GM12892 (cell line): ENCODE data around the gene KITLG.

Source experiments
- POLR2AphosphoS5 ChIP-seq: IDR thresholded peaks from 2 replicates; pipeline ENCODE4 v1.6.1; 2011; ENCODE audit warnings: low read depth, low read length, control low read depth
- TAF1 ChIP-seq: IDR thresholded peaks from 2 replicates; pipeline ENCODE4 v1.6.1; 2011; ENCODE audit warnings: low read depth, mild to moderate bottlenecking, control low read depth, low read length, borderline replicate concordance

DNA sequence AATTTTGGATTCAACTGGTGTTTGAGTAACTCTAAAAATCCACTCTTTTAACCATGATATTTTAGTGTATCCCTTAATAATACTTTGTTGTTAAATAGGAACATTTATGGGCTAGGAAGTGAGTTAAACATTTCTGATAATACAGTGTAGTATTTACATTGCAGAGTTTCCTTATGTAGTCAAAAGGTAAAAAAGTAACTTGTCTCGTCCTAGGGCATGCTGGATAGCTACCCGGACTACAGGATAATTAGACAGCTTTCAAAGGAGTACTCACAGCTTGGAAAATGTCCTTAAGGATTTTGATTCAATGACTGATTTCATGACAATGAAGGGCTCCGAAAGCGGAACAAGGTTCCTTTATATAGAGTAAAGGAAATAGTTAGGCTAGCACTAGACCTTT is 14.5 kb upstream of the KITLG start:
- TF ChIP-seq TAF1 (no peak), POLR2AphosphoS5 (no peak)
